PC-3 (cell line): ENCODE data around the gene CDC25B. TPM values are rescaled to one million over a fixed set of nuclear protein-coding genes. Genes with fewer than 3 reads are reported as not detected.

Experiments used
- ATAC-seq: fragments of 200-7000 bp; cut with Tn5 transposase; 2 replicates; pipeline ENCODE4 v1.9.1; 2020; ENCODE audit warnings: mild to moderate bottlenecking, moderate library complexity
- BruUV-seq: library from RNA; stranded (reverse); fragments of 400-500 nt; replicated peaks from 2 replicates; lab custom pipeline; 2021; lab: Mats Ljungman, UMichigan
- CTCF ChIA-PET: fragments of 300-600 bp; sonication (Branson Sonifier 250); formaldehyde crosslinking; loops from one replicate; lab custom pipeline; 2022; ENCODE audit warnings: antibody characterized with exemption; lab: Charles Lee
- POLR2A ChIA-PET: fragments of 300-600 bp; sonication (Branson Sonifier 250); formaldehyde crosslinking; loops from one replicate; lab custom pipeline; 2022; ENCODE audit warnings: antibody characterized with exemption; ENCODE audit not compliant: unreplicated experiment; lab: Charles Lee
- DNase-seq: peaks from one replicate; pipeline ENCODE4 v3.0.0-alpha.2; 2015
- H2AFZ ChIP-seq: fragments of 300-600 bp; sonication (generic); 2 replicates; pipeline ENCODE4 v1.6.0; 2016; ENCODE audit warnings: antibody characterized with exemption, low read length
- H3F3A ChIP-seq: fragments of 300-600 bp; sonication (generic); one replicate; pipeline ENCODE4 v1.6.0; 2017; ENCODE audit warnings: antibody characterized with exemption, low read length, control low read depth, mild to moderate bottlenecking; ENCODE audit not compliant: unreplicated experiment
- H3K27ac ChIP-seq: fragments of 300-600 bp; sonication (generic); 2 replicates; pipeline ENCODE4 v1.5.1; 2016; ENCODE audit warnings: mild to moderate bottlenecking, low read length
- H3K27me3 ChIP-seq: fragments of 300-600 bp; sonication (generic); 2 replicates; pipeline ENCODE4 v1.6.1; 2016; ENCODE audit warnings: low read length, mixed read lengths
- H3K36me3 ChIP-seq: fragments of 300-600 bp; sonication (generic); 2 replicates; pipeline ENCODE4 v1.6.1; 2016; ENCODE audit warnings: low read depth, mixed run types, low read length, mixed read lengths
- H3K4me1 ChIP-seq: fragments of 300-600 bp; sonication (generic); 2 replicates; pipeline ENCODE4 v1.5.1; 2016; ENCODE audit warnings: low read length; ENCODE audit not compliant: insufficient read depth
- H3K4me2 ChIP-seq: fragments of 300-600 bp; sonication (generic); 2 replicates; pipeline ENCODE4 v1.6.0; 2016; ENCODE audit warnings: low read length
- H3K4me3 ChIP-seq: fragments of 300-600 bp; sonication (generic); 2 replicates; pipeline ENCODE4 v1.5.1; 2016; ENCODE audit warnings: mild to moderate bottlenecking, low read length, mixed read lengths
- H3K79me2 ChIP-seq: fragments of 300-600 bp; sonication (generic); 2 replicates; pipeline ENCODE4 v1.6.1; 2017; ENCODE audit warnings: low read length, mixed read lengths
- H3K9ac ChIP-seq: fragments of 300-600 bp; sonication (generic); 2 replicates; pipeline ENCODE4 v1.6.0; 2016; ENCODE audit warnings: mild to moderate bottlenecking, low read length
- H3K9me2 ChIP-seq: fragments of 300-600 bp; sonication (generic); replicated peaks from 2 replicates; pipeline ENCODE4 v1.6.1; 2016; ENCODE audit warnings: mixed run types, low read length, mixed read lengths
- H3K9me3 ChIP-seq: fragments of 300-600 bp; sonication (generic); 2 replicates; pipeline ENCODE4 v1.6.1; 2016; ENCODE audit warnings: low read length, mixed read lengths
- H4K20me1 ChIP-seq: fragments of 300-600 bp; sonication (generic); 2 replicates; pipeline ENCODE4 v1.6.1; 2016; ENCODE audit warnings: low read length, mixed read lengths
- EZH2 ChIP-seq: fragments of 300-600 bp; sonication (generic); IDR thresholded peaks from one replicate; pipeline ENCODE4 v1.6.1; 2017; ENCODE audit warnings: antibody characterized with exemption, mild to moderate bottlenecking, low read length; ENCODE audit not compliant: unreplicated experiment
- EZH2phosphoT487 ChIP-seq: fragments of 300-600 bp; sonication (generic); IDR thresholded peaks from 2 replicates; pipeline ENCODE4 v1.6.1; 2018; ENCODE audit warnings: mild to moderate bottlenecking, antibody characterized with exemption, low read length, borderline replicate concordance
- intact Hi-C: fragments of 100-400 bp; cut with micrococcal nuclease; formaldehyde crosslinking; loops from 2 replicates; pipeline ENCODE4 v1.9.0; 2023
- total RNA-seq: library from RNA; depleted of rRNA; stranded (reverse); fragments of >200 nt; gene quantifications from 2 replicates; pipeline ENCODE4 v1.2.3, GENCODE V29; 2014
- TF ChIP-seq, protein P1 (sequence below): fragments of 300-600 bp; sonication (generic); conservative IDR thresholded peaks from 2 replicates; pipeline ENCODE4 v1.5.1; 2017; ENCODE audit warnings: antibody characterized with exemption, low read depth, mild to moderate bottlenecking, low read length

The CDC25B gene
- total RNA-seq, 1 experiment from 2014 or later, result 89.7 TPM

DNA sequence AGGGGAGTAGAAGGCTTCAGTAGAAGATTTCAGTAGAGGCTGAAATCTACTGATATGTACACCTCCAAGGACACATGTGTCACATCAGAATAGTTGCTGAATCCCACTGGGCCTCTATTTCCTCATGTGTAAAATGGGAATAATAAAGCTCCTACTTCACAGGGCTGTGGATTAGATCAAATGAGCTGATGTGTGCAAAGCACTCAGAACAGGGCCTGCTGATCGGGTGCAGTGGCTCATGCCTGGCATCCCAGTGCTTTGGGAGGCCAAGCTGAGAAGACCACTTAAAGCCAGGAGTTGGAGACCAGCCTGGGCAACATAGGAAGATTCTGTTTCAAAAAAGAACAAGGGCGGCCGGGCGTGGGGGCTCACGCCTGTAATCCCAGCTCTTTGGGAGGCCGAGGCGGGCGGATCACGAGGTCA, 16.2 kb downstream of the CDC25B start:
- Histone ChIP-seq H4K20me1 (no peaks in the 10 kb centered on the region), H3K79me2 (peaks cover 23% of the 10 kb centered on the region), H3K4me2 (peak overlapping the region; percentile 7), H3K4me1 (peaks cover 50% of the 10 kb centered on the region), H3K9ac (peak overlapping the region; percentile 70), H3K27me3 (no peaks in the 10 kb centered on the region), H2AFZ (no peak overlapping the region), H3F3A (peaks cover 8% of the 10 kb centered on the region), H3K36me3 (no peaks in the 10 kb centered on the region), H3K9me2 (no peaks in the 10 kb centered on the region), H3K9me3 (no peaks in the 10 kb centered on the region), H3K4me3 (no peak overlapping the region), H3K27ac (peak overlapping the region; percentile 87)
- intact Hi-C loops, result no loop called here
- ChIA-PET CTCF (interaction anchor here (0.9 kb wide), 2 partner anchors 25 to 28 kb away, joined by 3 read pairs; no protein-coding TSS in a partner anchor), POLR2A (no interaction called here)
- DNase-seq (no peak), ATAC-seq (no peak)
- BruUV-seq, result no TSS peak
- no peak for TF ChIP-seq EZH2
- no peak for TF ChIP-seq EZH2phosphoT487
- TF ChIP-seq, protein P1, sequence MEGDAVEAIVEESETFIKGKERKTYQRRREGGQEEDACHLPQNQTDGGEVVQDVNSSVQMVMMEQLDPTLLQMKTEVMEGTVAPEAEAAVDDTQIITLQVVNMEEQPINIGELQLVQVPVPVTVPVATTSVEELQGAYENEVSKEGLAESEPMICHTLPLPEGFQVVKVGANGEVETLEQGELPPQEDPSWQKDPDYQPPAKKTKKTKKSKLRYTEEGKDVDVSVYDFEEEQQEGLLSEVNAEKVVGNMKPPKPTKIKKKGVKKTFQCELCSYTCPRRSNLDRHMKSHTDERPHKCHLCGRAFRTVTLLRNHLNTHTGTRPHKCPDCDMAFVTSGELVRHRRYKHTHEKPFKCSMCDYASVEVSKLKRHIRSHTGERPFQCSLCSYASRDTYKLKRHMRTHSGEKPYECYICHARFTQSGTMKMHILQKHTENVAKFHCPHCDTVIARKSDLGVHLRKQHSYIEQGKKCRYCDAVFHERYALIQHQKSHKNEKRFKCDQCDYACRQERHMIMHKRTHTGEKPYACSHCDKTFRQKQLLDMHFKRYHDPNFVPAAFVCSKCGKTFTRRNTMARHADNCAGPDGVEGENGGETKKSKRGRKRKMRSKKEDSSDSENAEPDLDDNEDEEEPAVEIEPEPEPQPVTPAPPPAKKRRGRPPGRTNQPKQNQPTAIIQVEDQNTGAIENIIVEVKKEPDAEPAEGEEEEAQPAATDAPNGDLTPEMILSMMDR, result no peak

DNA sequence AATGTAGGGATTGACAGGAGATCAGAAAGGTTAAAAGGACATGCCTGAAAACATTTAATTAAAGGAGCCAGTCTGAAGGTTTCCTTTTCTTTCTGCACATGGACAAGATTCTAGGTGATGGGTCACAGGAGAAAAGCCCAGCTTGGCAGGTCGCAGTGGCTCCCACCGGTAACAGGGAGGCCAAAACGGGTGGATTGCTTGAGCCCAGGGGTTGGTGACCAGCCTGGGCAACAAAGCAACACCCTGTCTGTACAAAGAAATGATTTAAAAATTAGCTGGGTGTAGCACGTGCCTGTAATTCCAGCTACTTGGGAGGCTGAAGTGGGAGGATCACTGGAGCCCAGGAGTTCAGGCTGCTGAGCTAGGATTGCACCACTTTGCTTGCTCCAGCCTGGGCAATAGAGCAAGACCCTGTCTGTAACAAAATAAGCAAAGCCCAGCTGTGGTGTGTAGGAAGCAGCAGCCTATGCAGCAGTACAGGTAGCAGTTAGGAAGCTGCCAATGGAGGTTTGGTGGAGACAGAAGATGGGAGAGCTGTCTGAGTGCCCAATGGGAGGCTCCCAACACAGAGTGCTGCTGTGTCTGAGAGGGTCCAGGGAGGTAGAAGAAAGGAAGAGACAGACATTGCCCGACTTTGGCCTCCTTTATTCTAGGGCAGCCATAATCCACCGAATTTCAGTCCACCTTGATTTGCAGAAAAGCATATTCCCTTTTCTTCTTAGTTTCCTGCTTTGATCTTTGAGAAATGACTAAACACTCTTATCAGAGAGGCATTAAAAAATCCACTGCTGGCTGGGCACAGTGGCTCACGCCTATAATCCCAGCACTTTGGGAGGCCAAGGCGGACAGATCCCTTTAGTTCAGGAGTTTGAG, 17.1 kb downstream of the CDC25B start:
- Histone ChIP-seq H3K36me3 (no peaks in the 10 kb centered on the region), H4K20me1 (no peaks in the 10 kb centered on the region), H3K9me2 (no peaks in the 10 kb centered on the region), H3K27me3 (no peaks in the 10 kb centered on the region), H3K4me2 (no peak overlapping the region), H3K27ac (peak overlapping the region; percentile 87), H3K79me2 (peaks cover 23% of the 10 kb centered on the region), H2AFZ (no peak overlapping the region), H3K4me1 (peaks cover 45% of the 10 kb centered on the region), H3K4me3 (no peak overlapping the region), H3K9ac (peak overlapping the region; percentile 70), H3K9me3 (no peaks in the 10 kb centered on the region), H3F3A (peaks cover 8% of the 10 kb centered on the region)
- intact Hi-C loops, result no loop called here
- DNase-seq (no peak), ATAC-seq (no peak)
- ChIA-PET CTCF (no interaction called here), POLR2A (interaction anchor here (0.7 kb wide), 1 partner anchor 84 kb away, joined by 3 read pairs; no protein-coding TSS in a partner anchor)
- no TSS peak for BruUV-seq
- TF ChIP-seq, protein P1, result no peak
- TF ChIP-seq EZH2phosphoT487, result no peak
- TF ChIP-seq EZH2, result no peak
